GM21360 (cell line): ENCODE measurements around the gene ITGBL1.

Experiments used
- ATAC-seq: cut with Tn5 transposase; IDR thresholded peaks from one replicate; pipeline ENCODE4 v1.9.1; 2021; ENCODE audit warnings: mild to moderate bottlenecking, moderate library complexity; ENCODE audit not compliant: unreplicated experiment

ITGBL1 gene

GRCh38 chr13:101691341-101691860 lies 238.9 kb downstream of the ITGBL1 start:
- no peak for ATAC-seq

DNA sequence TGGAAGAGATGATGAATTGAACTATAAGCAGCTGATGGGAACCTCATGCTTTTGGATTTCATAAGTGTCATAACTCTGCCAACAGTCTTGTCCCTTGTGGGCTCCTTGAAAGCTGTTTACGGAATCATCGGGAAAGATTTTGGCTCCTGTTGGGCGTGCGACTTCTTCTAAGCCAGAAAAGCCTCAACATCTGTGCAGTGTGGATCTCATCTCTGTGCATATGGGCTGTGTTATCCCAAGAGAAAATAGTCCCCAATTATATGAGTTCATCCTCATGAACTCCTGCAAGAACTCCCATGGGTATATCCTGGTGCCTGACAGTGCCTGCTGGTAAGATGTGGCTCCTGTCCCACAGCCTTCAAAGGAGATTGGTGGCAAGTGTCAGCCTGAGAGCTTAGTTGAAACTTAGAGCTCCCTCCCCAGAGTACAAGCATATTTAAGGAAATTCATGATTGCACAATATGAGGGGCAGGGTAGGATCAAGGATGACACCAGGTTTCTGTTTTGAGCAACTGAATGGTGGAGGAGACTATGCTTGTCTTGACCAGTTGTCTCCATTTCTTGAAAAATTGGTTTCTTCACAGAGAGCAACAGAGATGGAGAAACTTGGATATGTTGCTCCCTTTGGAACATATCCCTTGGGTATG lies 243.5 kb downstream of the ITGBL1 start:
- no peak for ATAC-seq

- ATAC-seq = no peak
Observed at GRCh38 chr13:101697745-101698144, 245.3 kb downstream of the ITGBL1 start.

GRCh38 chr13:101698400-101698799 lies 245.9 kb downstream of the ITGBL1 start:
- ATAC-seq = no peak

DNA sequence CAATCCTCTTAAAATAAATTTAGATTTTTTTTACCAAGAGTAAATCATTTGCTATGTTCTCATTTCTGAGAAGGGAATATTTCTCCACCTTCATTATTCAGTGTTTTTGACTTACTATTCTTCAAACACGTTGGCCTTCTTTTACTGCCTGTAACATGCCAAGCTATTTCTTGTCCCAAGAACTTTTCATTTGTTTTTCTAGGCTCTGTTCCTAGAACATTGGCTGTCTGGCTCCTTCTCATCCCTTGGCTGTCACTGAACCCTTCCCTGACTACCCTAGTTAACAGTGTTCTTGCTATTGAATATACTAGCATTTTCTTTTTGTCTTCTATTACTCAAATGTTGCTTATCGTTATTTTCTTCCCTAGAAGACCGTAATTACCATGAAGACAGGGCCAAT lies 248.1 kb downstream of the ITGBL1 start:
- ATAC-seq = no peak

- ATAC-seq = no peak
Observed at GRCh38 chr13:101703081-101703480, 250.6 kb downstream of the ITGBL1 start.

GRCh38 chr13:101703838-101704237 lies 251.4 kb downstream of the ITGBL1 start:
- ATAC-seq = no peak

DNA sequence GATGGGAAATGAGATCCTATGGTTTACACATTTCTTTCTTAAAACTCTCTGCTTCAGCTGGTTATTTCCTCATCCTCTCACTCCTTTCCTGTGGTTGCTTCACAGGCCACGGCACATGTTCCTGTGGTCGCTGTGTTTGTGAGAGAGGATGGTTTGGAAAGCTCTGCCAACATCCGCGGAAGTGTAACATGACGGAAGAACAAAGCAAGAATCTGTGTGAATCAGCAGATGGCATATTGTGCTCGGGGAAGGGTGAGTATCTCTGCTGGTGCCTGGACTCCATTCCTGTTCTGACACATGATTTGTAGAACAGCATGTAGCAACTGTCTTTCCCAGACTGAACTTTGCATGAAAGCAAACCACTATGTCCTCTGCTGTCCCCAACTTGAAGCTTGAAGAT lies 254.2 kb downstream of the ITGBL1 start:
- ATAC-seq = no peak

- ATAC-seq = no peak
Observed at GRCh38 chr13:101707659-101708058, 255.2 kb downstream of the ITGBL1 start.

GRCh38 chr13:101708115-101708514 lies 255.6 kb downstream of the ITGBL1 start:
- ATAC-seq = no peak

- no peak for ATAC-seq
Observed at GRCh38 chr13:101709952-101710351, 257.5 kb downstream of the ITGBL1 start.

DNA sequence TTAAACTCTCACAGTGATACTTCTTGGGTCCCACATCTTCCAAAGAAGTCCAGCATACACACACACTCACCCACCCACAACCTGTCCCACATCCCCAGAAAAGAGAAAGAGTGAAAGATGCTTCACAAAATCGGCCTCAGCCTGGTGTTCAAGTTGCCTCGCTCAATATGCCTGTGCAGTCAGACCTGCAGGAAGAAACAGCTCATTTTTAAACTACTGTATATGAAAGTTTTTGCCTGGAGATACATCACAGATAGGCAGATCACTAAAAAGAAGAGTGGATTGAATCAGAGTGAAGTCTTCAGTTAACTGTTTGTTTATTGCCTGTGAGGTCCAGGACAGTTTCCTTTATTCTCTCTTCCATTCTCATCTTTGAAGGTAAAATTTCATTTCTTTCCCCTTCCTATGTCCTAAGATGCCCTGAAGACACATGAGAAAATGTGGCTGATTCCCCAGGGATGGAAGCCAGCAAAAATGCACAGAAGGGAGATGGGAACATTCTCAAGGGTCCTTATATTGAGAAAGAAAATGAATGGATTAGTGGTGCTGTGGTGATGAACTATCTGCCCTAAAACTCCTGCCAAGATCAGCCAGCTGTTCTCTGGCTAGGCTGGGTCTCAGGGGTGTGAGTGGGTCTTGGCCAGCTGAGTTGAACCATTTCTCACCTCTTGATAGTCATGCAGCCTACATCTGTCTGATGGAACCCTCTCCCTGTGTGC lies 259.0 kb downstream of the ITGBL1 start:
- ATAC-seq = no peak

- ATAC-seq = no peak
Observed at GRCh38 chr13:101712026-101712348, 259.5 kb downstream of the ITGBL1 start.

GRCh38 chr13:101714195-101714594 lies 261.7 kb downstream of the ITGBL1 start:
- no peak for ATAC-seq

- ATAC-seq = no peak
Observed at GRCh38 chr13:101717353-101717752, 264.9 kb downstream of the ITGBL1 start.

GRCh38 chr13:101718496-101718895 lies 266.0 kb downstream of the ITGBL1 start:
- ATAC-seq = no peak

DNA sequence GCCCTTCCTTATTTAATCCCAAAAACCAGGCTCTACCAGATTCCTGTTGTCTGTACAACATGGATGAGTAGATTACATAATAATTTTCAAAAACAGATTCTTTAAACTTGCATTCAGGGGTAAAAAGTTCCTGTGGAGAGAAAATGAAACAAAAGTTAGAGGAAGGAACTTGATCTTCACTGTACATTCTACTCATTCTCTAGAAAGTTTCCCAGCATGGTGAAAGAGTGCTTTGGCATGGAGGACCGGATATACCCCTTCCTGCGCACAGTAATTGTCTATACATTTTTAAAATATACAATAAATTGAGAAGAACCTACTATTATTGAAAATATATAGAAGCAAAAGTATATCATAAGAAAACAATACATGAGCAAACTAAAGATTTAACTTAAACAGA lies 274.2 kb downstream of the ITGBL1 start:
- no peak for ATAC-seq

- no peak for ATAC-seq
Observed at GRCh38 chr13:101727118-101727517, 274.6 kb downstream of the ITGBL1 start.

GRCh38 chr13:101728021-101728420 lies 275.5 kb downstream of the ITGBL1 start:
- ATAC-seq = no peak

- no peak for ATAC-seq
Observed at GRCh38 chr13:101728615-101729014, 276.1 kb downstream of the ITGBL1 start.

DNA sequence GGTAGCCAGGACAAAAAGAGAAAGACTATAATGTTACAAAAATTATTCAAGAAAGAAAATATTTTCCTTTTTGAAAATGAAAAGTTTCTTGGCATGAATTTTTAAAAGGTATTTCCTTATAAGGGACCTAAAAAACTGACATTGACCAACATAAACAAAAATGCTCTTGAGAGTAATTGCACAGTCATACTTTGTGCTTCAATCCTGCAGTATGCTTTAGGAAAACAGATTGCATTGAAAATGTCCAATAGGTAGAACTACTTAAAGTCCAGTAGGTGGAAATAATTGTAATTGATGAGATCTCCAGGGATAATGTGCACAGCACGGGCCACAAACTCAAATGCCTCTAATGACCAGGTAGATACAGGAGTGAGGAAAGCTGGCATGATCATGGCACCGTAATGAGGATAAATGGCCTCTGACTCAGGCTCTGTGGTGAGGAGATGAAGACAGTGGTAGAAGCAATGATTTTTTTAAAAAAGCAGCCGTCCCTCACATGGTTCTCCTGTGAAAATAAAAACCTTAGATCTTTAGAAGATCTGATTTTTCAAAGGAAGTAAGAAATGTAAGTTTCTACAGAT lies 278.0 kb downstream of the ITGBL1 start:
- no peak for ATAC-seq

GRCh38 chr13:101736566-101736965 lies 284.1 kb downstream of the ITGBL1 start:
- no peak for ATAC-seq
